ENCODE data around the gene KLF16. TPM values are rescaled to one million over a fixed set of nuclear protein-coding genes. Genes with fewer than 3 reads are reported as not detected.
A peak's percentile ranks its signal among the peaks of the same experiment; 100 is the strongest.

Gene KLF16
- total RNA-seq, 1 experiment from 2014 or later, result 64.0 TPM

- Mint-ChIP-seq H3K9me3 (no peaks in the 10 kb centered on the region), H3K27ac (peak overlapping the region; percentile 63), H3K4me1 (0 out of 2 replicates have a peak, but pooled peaks cover 8% of the 10 kb centered on the region), H3K4me3 (no peak overlapping the region), H3K36me3 (no peaks in the 10 kb centered on the region), H3K27me3 (ENCODE audit: low read depth) (no peaks in the 10 kb centered on the region)
- ATAC-seq (no peak), DNase-seq (ENCODE audit: low spot score) (no peak)
- ChIA-PET POLR2A (interaction anchor here (0.6 kb wide), 1 partner anchor 178 kb away, joined by 3 read pairs; no protein-coding TSS in a partner anchor), CTCF (interaction anchor here (0.5 to 6.1 kb wide), 5 partner anchors 13 to 312 kb away, joined by 3 to 63 read pairs (median 3); no protein-coding TSS in a partner anchor)
- TF ChIP-seq GRHL2 (CRISPR knock-in tag; IDR thresholded peaks at IDR 0.05; ENCODE audit: insufficient replicate concordance, severe bottlenecking) (no peak), STAT6 (CRISPR knock-in tag; conservative IDR thresholded peaks at IDR 0.05; ENCODE audit: low read depth) (no peak), NR1H2 (CRISPR knock-in tag; IDR thresholded peaks at IDR 0.05) (no peak), ATF3 (CRISPR knock-in tag; conservative IDR thresholded peaks at IDR 0.05) (no peak), ZNF396 (CRISPR knock-in tag; IDR thresholded peaks at IDR 0.05; ENCODE audit: borderline replicate concordance) (no peak), ZNF232 (CRISPR knock-in tag; IDR thresholded peaks at IDR 0.05) (no peak), ZNF263 (CRISPR knock-in tag; IDR thresholded peaks at IDR 0.05; ENCODE audit: low read depth) (no peak), ZNF423 (CRISPR knock-in tag; IDR thresholded peaks at IDR 0.05) (no peak), NFE2L1 (CRISPR knock-in tag; IDR thresholded peaks at IDR 0.05) (no peak), ZNF671 (CRISPR knock-in tag; IDR thresholded peaks at IDR 0.05) (no peak), TP53 (CRISPR knock-in tag; IDR thresholded peaks at IDR 0.05) (no peak)
- TF ChIP-seq, protein P1, sequence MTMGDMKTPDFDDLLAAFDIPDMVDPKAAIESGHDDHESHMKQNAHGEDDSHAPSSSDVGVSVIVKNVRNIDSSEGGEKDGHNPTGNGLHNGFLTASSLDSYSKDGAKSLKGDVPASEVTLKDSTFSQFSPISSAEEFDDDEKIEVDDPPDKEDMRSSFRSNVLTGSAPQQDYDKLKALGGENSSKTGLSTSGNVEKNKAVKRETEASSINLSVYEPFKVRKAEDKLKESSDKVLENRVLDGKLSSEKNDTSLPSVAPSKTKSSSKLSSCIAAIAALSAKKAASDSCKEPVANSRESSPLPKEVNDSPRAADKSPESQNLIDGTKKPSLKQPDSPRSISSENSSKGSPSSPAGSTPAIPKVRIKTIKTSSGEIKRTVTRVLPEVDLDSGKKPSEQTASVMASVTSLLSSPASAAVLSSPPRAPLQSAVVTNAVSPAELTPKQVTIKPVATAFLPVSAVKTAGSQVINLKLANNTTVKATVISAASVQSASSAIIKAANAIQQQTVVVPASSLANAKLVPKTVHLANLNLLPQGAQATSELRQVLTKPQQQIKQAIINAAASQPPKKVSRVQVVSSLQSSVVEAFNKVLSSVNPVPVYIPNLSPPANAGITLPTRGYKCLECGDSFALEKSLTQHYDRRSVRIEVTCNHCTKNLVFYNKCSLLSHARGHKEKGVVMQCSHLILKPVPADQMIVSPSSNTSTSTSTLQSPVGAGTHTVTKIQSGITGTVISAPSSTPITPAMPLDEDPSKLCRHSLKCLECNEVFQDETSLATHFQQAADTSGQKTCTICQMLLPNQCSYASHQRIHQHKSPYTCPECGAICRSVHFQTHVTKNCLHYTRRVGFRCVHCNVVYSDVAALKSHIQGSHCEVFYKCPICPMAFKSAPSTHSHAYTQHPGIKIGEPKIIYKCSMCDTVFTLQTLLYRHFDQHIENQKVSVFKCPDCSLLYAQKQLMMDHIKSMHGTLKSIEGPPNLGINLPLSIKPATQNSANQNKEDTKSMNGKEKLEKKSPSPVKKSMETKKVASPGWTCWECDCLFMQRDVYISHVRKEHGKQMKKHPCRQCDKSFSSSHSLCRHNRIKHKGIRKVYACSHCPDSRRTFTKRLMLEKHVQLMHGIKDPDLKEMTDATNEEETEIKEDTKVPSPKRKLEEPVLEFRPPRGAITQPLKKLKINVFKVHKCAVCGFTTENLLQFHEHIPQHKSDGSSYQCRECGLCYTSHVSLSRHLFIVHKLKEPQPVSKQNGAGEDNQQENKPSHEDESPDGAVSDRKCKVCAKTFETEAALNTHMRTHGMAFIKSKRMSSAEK (CRISPR knock-in tag; IDR thresholded peaks at IDR 0.05; ENCODE audit: borderline replicate concordance), result no peak
- TF ChIP-seq, protein P2, sequence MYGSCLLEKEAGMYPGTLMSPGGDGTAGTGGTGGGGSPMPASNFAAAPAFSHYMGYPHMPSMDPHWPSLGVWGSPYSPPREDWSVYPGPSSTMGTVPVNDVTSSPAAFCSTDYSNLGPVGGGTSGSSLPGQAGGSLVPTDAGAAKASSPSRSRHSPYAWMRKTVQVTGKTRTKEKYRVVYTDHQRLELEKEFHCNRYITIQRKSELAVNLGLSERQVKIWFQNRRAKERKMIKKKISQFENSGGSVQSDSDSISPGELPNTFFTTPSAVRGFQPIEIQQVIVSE (CRISPR knock-in tag; IDR thresholded peaks at IDR 0.05; ENCODE audit: borderline replicate concordance), result no peak
Observed at GRCh38 chr19:1841209-1841924, 22.0 kb downstream of the KLF16 start.

DNA sequence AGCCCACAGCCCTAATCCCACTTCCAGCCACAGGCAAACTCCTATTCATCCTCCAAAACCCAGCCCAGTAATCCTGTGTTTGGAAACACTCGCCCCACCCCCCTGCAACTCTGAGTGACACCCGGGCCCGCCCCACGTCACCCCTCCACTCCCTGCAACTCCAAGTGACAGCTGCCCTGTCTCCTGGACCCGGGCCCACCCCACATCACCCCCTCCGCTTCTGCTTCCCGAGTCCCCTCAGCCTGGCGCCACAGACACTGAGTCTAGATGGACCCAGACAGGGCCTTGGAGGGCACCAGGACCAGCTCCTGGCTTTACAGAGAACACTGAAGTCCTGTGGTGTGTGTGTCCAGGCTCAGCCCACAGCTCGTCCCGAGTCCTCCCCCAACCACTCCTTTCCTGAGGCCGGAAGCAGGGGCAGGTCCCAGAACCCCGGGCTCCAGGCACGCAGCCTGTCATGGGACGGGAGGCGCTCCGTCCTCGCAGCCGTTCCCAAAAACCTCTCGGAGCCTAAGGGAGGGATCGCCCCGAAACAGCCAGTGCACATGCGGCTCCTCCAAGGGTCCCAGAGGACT lies 22.8 kb downstream of the KLF16 start:
- CTCF ChIA-PET, result interaction anchor here (0.5 to 6.1 kb wide), 3 partner anchors 14 to 313 kb away, joined by 3 to 63 read pairs (median 5); no protein-coding TSS in a partner anchor
- no peak for DNase-seq (ENCODE audit: low spot score)
- Mint-ChIP-seq H3K27me3 (ENCODE audit: low read depth) (no peaks in the 10 kb centered on the region), H3K27ac (peak overlapping the region; percentile 63; the same call in 1 of the 2 replicates), H3K9me3 (no peaks in the 10 kb centered on the region), H3K36me3 (no peaks in the 10 kb centered on the region), H3K4me1 (0 out of 2 replicates have a peak, but pooled peaks cover 6% of the 10 kb centered on the region), H3K4me3 (no peak overlapping the region)
- POLR2A ChIA-PET, result no interaction called here
- no peak for ATAC-seq
- TF ChIP-seq, protein P3, sequence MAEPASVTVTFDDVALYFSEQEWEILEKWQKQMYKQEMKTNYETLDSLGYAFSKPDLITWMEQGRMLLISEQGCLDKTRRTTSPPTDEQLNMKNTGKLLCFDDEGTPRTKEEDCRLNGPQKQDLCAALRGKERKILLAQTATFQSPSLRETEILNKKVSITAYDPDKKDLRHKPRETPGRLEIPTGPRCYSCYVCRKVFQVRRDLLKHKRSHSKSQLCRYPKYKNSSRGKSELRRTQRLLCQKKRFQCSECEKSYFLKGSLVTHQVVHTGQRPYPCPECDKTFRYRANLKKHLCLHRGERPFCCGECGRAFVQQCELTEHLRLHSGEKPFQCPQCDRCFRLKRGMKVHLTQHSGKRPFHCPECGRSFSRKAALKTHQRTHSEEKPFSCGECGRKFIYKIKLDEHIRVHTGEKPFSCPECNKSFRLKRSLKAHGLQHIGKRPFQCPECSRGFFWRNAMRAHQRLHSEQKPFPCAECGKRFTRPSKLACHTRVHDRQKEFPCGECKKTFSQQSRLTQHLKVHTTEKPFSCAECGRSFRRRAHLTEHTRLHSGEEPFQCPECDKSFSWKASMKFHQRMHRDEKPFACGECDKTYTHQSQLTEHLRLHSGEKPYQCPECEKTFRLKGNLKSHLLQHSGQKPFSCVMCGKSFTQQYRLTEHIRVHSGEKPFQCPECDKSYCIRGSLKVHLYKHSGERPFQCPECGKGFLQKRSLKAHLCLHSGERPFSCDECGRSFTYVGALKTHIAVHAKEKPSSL (CRISPR knock-in tag; conservative IDR thresholded peaks at IDR 0.05), result no peak
- no peak for TF ChIP-seq EMX1 (CRISPR knock-in tag; IDR thresholded peaks at IDR 0.05)
- TF ChIP-seq ATF6 (CRISPR knock-in tag; IDR thresholded peaks at IDR 0.05), result no peak
- TF ChIP-seq ETV6 (CRISPR knock-in tag; IDR thresholded peaks at IDR 0.05), result no peak
- TF ChIP-seq, protein P4, sequence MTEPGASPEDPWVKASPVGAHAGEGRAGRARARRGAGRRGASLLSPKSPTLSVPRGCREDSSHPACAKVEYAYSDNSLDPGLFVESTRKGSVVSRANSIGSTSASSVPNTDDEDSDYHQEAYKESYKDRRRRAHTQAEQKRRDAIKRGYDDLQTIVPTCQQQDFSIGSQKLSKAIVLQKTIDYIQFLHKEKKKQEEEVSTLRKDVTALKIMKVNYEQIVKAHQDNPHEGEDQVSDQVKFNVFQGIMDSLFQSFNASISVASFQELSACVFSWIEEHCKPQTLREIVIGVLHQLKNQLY (CRISPR knock-in tag; IDR thresholded peaks at IDR 0.05), result no peak

Data from WTC11 (cell line).